ENCODE data around the gene RBM10.

DNA sequence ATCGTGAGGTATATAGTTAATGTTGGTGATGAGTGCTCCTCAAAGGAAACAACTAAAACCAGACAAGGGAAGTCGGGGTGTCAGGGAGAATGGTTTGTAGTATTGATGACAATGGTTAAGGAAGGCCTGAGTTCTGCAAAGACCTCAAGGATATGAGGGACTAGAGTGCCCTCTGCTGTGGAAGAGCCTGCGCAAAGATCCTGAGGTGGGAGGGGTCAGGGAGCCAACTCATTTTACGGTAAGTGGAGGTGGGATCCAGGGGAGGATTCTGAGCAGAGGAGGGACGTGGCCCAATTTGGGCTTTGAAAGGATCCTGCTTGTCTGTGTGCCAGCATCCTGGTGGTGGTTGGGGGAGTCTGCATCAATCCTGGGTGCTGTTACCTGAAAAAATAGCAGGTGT, 59.9 kb downstream of the RBM10 start:
- TF ChIP-seq POLR2A (IDR thresholded peaks at IDR 0.05): no peak
- TF ChIP-seq, protein P1, sequence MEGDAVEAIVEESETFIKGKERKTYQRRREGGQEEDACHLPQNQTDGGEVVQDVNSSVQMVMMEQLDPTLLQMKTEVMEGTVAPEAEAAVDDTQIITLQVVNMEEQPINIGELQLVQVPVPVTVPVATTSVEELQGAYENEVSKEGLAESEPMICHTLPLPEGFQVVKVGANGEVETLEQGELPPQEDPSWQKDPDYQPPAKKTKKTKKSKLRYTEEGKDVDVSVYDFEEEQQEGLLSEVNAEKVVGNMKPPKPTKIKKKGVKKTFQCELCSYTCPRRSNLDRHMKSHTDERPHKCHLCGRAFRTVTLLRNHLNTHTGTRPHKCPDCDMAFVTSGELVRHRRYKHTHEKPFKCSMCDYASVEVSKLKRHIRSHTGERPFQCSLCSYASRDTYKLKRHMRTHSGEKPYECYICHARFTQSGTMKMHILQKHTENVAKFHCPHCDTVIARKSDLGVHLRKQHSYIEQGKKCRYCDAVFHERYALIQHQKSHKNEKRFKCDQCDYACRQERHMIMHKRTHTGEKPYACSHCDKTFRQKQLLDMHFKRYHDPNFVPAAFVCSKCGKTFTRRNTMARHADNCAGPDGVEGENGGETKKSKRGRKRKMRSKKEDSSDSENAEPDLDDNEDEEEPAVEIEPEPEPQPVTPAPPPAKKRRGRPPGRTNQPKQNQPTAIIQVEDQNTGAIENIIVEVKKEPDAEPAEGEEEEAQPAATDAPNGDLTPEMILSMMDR (IDR thresholded peaks at IDR 0.05): no peak
